ENCODE results near the gene GNG2.

GRCh38 chr14:51979088-51979709 lies 118.8 kb downstream of the GNG2 start:
- peak; percentile 98 for TF ChIP-seq CTCF (conservative IDR thresholded peaks at IDR 0.05; ENCODE audit: low read length)
- no peak for TF ChIP-seq EZH2phosphoT487 (IDR thresholded peaks at IDR 0.05; ENCODE audit: borderline replicate concordance, low read depth, low read length)

All from OCI-LY7 (cell line).